GM19452 (cell line): ENCODE results near the gene ADAMTSL3.
"Not testable (repeated sequence)": the region's sequence is repeated elsewhere in the genome, so short reads cannot be mapped to it uniquely, and the experiment has no call there.

Experiments used
- ATAC-seq: cut with Tn5 transposase; IDR thresholded peaks from one replicate; pipeline ENCODE4 v1.9.1; 2021; ENCODE audit not compliant: unreplicated experiment

Gene ADAMTSL3

GRCh38 chr15:84006421-84006820 is 352.5 kb downstream of the ADAMTSL3 start:
- ATAC-seq = no peak

GRCh38 chr15:84009616-84010015 is 355.7 kb downstream of the ADAMTSL3 start:
- no peak for ATAC-seq

DNA sequence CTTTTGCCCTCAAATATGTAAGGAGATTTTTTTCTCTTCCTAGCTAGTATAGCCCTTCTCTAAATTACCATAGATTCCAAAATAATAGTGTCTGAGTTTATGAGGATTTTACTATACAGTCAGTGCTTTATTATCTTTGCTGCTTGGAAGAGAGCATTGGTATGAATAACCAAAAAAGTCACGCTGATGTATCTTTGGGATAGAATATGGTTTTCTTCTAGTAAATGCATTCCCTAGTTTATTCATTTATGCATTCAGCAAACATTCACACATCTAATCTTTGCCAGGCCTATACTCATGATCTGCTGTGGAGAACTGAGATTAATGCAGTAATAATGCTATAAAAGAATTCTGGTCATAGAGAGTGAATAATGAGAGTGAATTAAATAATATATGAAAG is 356.3 kb downstream of the ADAMTSL3 start:
- ATAC-seq = no peak

DNA sequence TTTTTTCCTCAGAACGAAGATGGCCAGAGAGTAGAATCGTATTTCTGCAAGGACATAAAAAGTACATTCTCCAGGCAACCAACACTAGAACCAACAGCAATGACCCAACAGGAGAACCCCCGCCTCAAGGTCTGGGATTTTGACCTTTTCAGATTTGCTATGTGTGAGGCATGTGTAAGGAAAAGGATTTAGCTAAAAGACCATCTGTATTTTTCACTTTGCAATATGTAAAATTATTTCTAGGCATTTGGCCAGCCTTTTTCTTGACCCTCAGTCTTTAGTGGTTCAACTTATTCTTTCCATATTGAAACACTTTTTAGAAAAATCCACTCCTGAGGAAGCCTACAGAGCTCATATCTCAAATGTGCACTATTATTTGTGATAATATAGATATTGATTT is 362.4 kb downstream of the ADAMTSL3 start:
- no peak for ATAC-seq

DNA sequence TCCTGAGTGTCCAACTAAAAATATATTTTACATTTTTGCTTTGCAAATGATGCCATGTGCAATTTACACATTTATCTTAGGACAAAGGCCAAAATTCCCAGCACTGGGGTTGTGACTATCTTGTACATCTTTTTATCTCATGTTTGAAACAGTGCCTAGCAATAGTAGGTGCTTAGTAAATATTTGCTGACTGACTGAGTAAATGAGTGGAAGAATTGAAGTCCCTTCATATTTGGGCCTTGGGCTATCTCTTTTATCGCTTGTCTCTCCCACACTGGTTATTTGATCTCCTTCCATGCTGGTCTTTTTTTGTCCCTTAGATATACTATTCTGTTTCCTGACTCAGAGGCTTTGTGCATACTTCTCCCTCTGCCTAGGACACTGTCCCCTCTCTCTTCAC is 368.6 kb downstream of the ADAMTSL3 start:
- no peak for ATAC-seq

GRCh38 chr15:84023636-84024035 is 369.7 kb downstream of the ADAMTSL3 start:
- no peak for ATAC-seq

- ATAC-seq = no peak
Observed at GRCh38 chr15:84033793-84034553, 380.1 kb downstream of the ADAMTSL3 start.

DNA sequence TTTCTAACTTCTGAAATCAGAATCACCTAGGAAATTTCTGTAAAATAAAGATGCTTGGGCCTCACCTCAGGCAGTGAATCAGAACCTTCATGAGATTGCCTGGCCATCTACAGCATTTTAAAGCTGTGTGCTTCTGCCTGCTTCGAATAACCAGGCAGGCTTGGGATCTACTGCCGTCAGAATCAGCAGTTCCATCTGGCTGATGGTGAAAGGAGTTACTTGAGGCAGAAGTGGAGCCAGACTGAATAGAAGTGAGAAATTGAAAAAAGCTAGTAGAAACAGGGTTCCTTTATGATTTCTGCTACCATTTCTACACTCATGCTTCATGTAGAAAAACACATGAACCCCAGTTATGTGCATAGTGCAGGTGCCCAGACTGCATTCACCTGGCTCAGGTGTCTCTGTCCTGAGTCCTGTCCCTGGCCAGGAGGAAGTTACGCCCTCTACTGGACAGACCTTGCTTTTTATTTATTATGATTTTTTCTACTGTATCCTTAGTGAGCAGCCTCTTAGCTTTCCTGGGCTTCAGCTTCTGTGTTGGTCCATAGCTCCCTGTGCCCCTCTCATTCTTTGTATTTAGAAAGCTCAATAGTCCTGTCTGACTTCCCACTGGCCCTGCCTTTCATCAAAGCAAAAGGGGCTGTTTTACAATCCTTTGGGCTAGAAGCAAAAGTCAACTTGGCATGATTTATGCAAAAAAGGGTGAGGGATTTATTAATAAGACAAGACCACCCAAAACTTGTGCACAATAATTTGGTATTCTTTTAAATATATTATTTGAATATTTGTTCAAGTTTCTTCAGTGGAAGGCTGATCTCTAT is 380.9 kb downstream of the ADAMTSL3 start:
- ATAC-seq = no peak

DNA sequence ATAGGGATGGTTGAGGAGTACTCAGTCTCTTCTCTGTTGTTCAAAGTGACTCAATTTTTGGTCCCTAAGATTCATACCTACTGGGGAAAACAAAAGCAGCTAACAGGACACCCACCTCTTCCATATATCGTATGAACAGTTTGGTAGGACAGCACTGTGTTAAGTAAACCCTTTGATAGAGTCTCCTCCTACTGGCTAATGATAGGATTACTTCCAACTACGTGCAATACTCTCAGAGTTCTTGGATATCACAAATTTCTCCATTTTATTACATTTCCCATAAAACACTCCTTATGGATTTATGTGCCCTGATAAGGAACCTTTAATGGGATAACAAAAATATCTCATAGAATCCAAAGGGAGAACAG is 381.5 kb downstream of the ADAMTSL3 start:
- no peak for ATAC-seq

DNA sequence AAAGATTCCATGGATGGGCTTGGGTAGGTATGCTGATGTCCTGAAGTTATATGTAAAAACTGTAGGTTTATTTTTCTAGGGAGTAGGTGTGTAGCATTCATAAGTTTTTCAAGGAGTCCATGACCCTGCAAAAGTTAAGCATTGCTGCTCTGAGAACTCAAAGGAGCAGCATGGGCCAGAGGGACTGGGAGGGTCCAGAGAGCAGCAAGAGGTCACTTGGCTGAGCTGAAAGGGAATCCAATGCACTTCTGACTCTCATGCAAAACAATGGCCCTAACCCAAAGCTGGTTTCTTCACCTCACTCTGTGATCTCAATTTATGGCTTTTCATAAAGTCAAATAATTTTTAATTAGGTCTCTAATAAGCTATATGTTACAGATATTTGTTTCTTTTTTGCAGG is 383.4 kb downstream of the ADAMTSL3 start:
- no peak for ATAC-seq

DNA sequence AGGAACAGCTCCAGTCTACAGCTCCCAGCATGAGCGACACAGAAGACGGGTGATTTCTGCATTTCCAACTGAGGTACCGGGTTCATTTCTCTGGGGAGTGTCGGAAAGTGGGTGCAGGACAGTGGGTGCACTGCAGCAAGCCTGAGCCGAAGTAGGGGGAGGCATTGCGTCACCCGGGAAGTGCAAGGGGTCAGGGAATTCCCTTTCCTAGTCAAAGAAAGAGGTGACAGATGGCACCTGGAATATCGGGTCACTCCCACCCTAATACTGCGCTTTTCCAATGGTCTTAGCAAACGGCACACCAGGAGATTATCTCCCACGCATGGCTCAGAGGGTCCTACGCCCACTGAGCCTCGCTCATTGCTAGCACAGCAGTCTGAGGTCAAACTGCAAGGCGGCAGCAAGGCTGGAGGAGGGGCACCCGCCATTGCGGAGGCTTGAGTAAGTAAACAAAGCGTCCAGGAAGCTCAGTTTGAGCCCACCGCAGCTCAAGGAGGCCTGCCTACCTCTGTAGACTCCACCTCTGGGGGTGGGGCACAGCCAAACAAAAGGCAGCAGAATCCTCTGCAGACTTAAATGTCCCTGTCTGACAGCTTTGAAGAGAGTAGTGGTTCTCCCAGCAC is 388.6 kb downstream of the ADAMTSL3 start:
- not testable (repeated sequence) for ATAC-seq

DNA sequence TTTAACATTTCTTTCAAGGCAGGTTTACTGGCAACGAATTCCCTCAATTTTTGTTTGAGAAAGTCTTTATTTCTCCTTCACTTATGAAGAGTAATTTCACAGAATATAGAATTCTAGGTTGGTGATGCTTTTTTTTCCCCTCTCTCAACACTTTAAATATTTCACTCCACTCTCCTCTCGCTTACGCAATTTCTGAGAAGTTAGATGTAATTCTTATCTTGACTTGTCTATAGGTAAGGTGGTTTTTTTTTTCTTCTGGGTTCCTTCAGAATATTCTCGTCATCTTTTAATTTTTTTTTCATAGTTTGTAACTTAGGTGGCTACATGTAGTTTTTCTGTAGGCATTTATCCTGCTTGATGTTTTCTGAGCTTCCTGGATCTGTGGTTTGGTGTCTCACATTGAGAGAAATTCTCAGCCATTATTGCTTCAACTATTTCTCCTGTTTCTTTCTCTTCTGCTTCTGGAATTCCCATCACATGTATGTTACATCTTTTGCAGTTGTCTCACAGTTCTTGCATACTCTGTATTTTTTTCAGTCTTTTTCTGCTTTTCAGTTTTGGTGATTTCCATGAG is 392.2 kb downstream of the ADAMTSL3 start:
- ATAC-seq = no peak

DNA sequence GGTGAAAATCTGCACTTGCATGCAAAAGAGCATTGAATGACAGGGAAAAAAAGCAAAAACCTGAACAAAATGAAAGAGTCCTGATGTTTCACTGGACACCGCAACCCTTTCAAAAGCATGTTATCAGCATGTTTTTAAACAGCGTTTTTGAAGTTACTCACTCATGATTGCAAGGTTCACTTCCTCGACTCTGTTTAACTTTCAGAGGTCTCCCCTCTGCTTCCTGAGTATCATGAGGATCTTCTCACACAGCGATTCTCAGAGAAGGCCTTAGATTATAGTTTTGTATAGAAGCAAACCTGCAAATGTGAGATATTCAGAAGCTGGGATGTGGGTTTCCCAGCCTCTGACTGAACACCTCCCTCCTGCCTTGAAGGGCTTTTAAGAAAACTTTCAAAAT is 395.6 kb downstream of the ADAMTSL3 start:
- not testable (repeated sequence) for ATAC-seq

DNA sequence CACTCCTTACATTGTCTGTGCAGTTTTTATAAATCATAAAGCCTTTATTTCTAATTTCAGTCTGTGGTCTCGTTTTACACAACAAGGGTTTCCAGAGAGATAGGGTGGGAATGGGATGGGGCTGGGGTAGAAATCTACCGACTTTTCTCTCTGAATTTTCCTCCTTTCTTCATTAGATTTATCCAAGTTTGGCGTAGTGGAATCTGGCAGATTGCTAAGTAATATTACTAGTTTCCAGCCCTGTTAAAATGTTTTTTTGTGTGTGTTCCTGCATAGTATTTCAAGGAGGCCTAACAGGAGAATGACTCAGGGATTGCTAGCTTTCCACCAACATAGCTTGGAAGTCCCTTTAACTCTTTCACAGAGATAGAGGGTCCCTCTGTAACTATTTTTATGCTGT is 396.2 kb downstream of the ADAMTSL3 start:
- no peak for ATAC-seq

- not testable (repeated sequence) for ATAC-seq
Observed at GRCh38 chr15:84051146-84051545, 397.2 kb downstream of the ADAMTSL3 start.

DNA sequence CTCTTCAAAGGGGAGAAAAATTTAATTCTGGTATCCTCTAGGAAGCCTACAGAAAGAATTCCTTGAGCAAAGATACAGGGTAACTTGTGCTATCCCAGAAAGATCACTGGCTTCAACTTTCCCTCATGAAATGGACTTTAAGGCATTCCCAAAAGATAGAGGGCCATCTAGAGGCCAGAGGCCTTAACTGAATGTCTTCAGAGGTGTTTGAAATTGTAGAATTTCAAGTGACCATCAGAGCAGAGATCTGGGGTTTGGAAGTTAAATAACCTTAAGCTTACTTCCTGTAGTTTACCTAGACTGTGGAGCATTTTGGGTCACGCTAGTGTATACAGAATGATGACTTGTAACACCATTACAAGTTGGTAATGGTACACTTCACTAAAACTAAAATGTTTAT is 400.6 kb downstream of the ADAMTSL3 start:
- ATAC-seq = not testable (repeated sequence)

DNA sequence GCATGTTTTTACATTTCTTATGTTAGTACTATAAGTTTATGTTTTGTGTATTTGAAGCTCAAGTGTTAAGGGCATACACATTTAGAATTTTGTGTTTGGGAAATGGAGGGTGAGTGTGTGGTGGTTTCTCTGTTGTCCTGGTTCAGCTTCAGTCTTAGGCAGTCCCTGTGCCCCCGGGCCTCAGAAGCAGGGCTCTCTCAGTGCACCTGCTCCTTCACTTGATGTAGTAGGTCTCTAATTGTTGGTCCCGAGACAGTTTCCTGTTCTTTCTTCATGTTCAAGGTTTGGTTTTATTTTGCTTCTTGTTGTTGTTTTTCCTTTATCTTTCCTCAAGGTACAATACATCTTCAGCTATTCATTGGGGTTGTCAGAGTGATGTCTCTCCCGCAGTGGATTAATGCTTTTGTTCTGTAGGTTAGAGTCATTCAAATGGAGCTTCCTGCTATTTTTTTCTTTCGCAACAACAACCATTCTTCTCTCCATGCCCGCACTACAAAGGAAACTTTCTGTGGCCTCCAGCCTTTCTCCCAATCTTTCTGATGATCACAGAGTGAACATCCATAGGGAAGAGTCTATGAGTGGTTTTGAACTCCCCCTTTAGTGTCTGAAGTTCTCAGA is 403.9 kb downstream of the ADAMTSL3 start:
- no peak for ATAC-seq

DNA sequence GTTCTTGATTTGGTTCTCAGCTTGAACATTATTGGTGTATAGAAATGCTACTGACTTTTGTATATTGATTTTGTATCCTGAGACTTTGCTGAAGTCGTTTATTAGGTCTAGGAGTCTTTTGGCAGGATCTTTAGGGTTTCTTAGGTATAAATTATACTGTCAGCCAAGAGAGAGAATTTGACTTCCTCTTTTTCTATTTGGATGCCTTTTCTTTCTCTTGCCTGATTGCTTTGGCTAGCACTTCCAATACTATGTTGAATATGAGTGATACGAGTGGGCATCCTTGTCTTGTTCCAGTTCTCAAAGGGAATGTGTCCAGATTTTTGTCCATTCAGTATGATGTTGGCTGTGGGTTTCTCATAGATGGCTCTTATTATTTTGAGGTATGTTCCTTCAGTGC is 409.8 kb downstream of the ADAMTSL3 start:
- not testable (repeated sequence) for ATAC-seq

DNA sequence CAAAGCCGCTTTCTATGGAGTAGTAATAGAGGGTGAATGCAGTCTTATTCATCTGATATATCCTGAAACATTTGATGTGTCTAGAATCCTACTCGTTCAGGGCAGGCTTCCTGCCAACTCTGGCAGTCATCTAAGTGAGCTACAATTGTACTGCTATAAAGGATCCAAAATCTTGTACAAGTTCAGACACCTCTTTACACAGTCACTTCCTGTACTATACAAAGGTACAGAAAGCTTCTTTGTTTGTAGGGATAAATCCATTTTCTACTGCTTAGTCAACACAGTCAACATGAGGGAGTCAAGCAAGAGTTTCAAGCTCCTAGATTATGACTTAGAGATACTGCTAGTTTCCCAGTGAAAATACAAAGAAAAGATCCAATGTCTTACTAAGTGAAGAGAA is 414.8 kb downstream of the ADAMTSL3 start:
- not testable (repeated sequence) for ATAC-seq

- not testable (repeated sequence) for ATAC-seq
Observed at GRCh38 chr15:84078038-84078437, 424.1 kb downstream of the ADAMTSL3 start.

GRCh38 chr15:84079325-84079884 is 425.5 kb downstream of the ADAMTSL3 start:
- not testable (repeated sequence) for ATAC-seq
